GM23338 (cell line): ENCODE data around the gene MYL5. TPM values are rescaled to one million over a fixed set of nuclear protein-coding genes. Genes with fewer than 3 reads are reported as not detected.

Experiments used
- ATAC-seq: fragments of 200-7000 bp; cut with Tn5 transposase; 3 replicates; pipeline ENCODE4 v1.9.1; 2020
- DNase-seq: peaks from one replicate; pipeline ENCODE4 v3.0.0-alpha.2; 2015; ENCODE audit warnings: low spot score
- H2AFZ ChIP-seq: fragments of 200-600 bp; sonication (generic); 2 replicates; pipeline ENCODE4 v1.8.0; 2016; ENCODE audit warnings: antibody characterized with exemption, mild to moderate bottlenecking, moderate library complexity
- H3F3A ChIP-seq: fragments of 200-600 bp; sonication (generic); replicated peaks from 2 replicates; pipeline ENCODE4 v1.8.0; 2017; ENCODE audit warnings: antibody characterized with exemption, mixed run types, low read depth
- H3K27ac ChIP-seq: fragments of 200-600 bp; sonication (generic); 2 replicates; pipeline ENCODE4 v1.6.1; 2016; ENCODE audit warnings: low read depth
- H3K27me3 ChIP-seq: fragments of 200-600 bp; sonication (generic); 2 replicates; pipeline ENCODE4 v1.8.0; 2016; ENCODE audit warnings: mild to moderate bottlenecking, mixed run types, moderate library complexity; ENCODE audit not compliant: insufficient read depth
- H3K36me3 ChIP-seq: fragments of 200-600 bp; sonication (generic); 2 replicates; pipeline ENCODE4 v1.8.0; 2016; ENCODE audit warnings: mild to moderate bottlenecking; ENCODE audit not compliant: insufficient read depth
- H3K4me1 ChIP-seq: fragments of 200-600 bp; sonication (generic); 2 replicates; pipeline ENCODE4 v1.8.0; 2016; ENCODE audit warnings: mild to moderate bottlenecking, moderate library complexity; ENCODE audit not compliant: insufficient read depth
- H3K4me2 ChIP-seq: fragments of 200-600 bp; sonication (generic); 2 replicates; pipeline ENCODE4 v1.7.1; 2017; ENCODE audit warnings: mixed run types
- H3K4me3 ChIP-seq: fragments of 200-600 bp; sonication (generic); 2 replicates; pipeline ENCODE4 v1.6.1; 2016; ENCODE audit warnings: mixed run types
- H3K79me2 ChIP-seq: fragments of 200-600 bp; sonication (generic); replicated peaks from 2 replicates; pipeline ENCODE4 v1.8.0; 2017; ENCODE audit warnings: mild to moderate bottlenecking; ENCODE audit not compliant: insufficient read depth
- H3K9me2 ChIP-seq: fragments of 200-600 bp; sonication (generic); 2 replicates; pipeline ENCODE4 v1.8.0; 2017; ENCODE audit not compliant: insufficient read depth
- H4K20me1 ChIP-seq: fragments of 200-600 bp; sonication (generic); replicated peaks from 2 replicates; pipeline ENCODE4 v1.8.0; 2017; ENCODE audit warnings: mild to moderate bottlenecking; ENCODE audit not compliant: insufficient read depth
- H3K27ac Mint-ChIP-seq: 2 replicates; pipeline ENCODE4 v1.8.0; 2020; ENCODE audit warnings: inconsistent platforms, mild to moderate bottlenecking, moderate library complexity, mixed read lengths
- H3K27me3 Mint-ChIP-seq: 3 replicates; pipeline ENCODE4 v1.8.0; 2022; ENCODE audit warnings: low read depth, mild to moderate bottlenecking, moderate library complexity, mixed read lengths, inconsistent platforms; ENCODE audit not compliant: insufficient read depth, poor library complexity
- H3K36me3 Mint-ChIP-seq: 3 replicates; pipeline ENCODE4 v1.8.0; 2021; ENCODE audit warnings: low read depth, mild to moderate bottlenecking, inconsistent platforms, moderate library complexity, mixed read lengths
- H3K4me1 Mint-ChIP-seq: 3 replicates; pipeline ENCODE4 v1.8.0; 2020; ENCODE audit warnings: mild to moderate bottlenecking, inconsistent platforms, mixed read lengths
- H3K4me3 Mint-ChIP-seq: 3 replicates; pipeline ENCODE4 v1.8.0; 2021; ENCODE audit warnings: moderate library complexity, mild to moderate bottlenecking, inconsistent platforms, mixed read lengths
- H3K9me3 Mint-ChIP-seq: 3 replicates; pipeline ENCODE4 v1.8.0; 2020; ENCODE audit warnings: moderate library complexity, mild to moderate bottlenecking, inconsistent platforms, mixed read lengths
- CREB1 ChIP-seq: fragments of 250-450 bp; sonication (Bioruptor Pico); IDR thresholded peaks from 2 replicates; pipeline ENCODE4 v1.5.0; 2020; ENCODE audit warnings: low read depth, mild to moderate bottlenecking, moderate library complexity
- EZH2 ChIP-seq: fragments of 200-600 bp; sonication (generic); IDR thresholded peaks from one replicate; pipeline ENCODE4 v1.8.0; 2017; ENCODE audit warnings: antibody characterized with exemption, mild to moderate bottlenecking, low read depth; ENCODE audit not compliant: unreplicated experiment
- EZH2phosphoT487 ChIP-seq: fragments of 200-600 bp; sonication (generic); IDR thresholded peaks from one replicate; pipeline ENCODE4 v1.8.1; 2018; ENCODE audit warnings: antibody characterized with exemption; ENCODE audit not compliant: unreplicated experiment
- JUNB ChIP-seq: IDR thresholded peaks from one replicate; pipeline ENCODE4 v1.6.1; 2016; ENCODE audit warnings: antibody characterized with exemption; ENCODE audit not compliant: unreplicated experiment
- NANOG ChIP-seq: IDR thresholded peaks from 2 replicates; pipeline ENCODE4 v1.6.1; 2016; ENCODE audit warnings: antibody characterized with exemption, borderline replicate concordance
- POLR2AphosphoS5 ChIP-seq: IDR thresholded peaks from 2 replicates; pipeline ENCODE4 v1.6.1; 2016; ENCODE audit warnings: antibody characterized with exemption, low read depth
- STAT1 ChIP-seq: IDR thresholded peaks from one replicate; pipeline ENCODE4 v1.6.1; 2016; ENCODE audit warnings: antibody characterized with exemption; ENCODE audit not compliant: unreplicated experiment
- ZNF114 ChIP-seq: fragments of 250-450 bp; sonication (Bioruptor Pico); IDR thresholded peaks from 2 replicates; pipeline ENCODE4 v1.5.0; 2020; ENCODE audit warnings: mild to moderate bottlenecking, moderate library complexity
- ZNF331 ChIP-seq: fragments of 250-450 bp; sonication (Bioruptor Pico); IDR thresholded peaks from 2 replicates; pipeline ENCODE4 v1.5.0; 2020; ENCODE audit warnings: low read depth, mild to moderate bottlenecking, moderate library complexity
- polyA plus RNA-seq: library from polyadenylated mRNA; unstranded; fragments of >200 nt; fragmentation: Nextera tagmentation; extraction: Ambion mirVana; gene quantifications from 2 replicates; pipeline ENCODE4 v1.2.1, GENCODE V29; 2016
- total RNA-seq: library from RNA; depleted of rRNA; stranded (reverse); fragments of >200 nt; shearing (Covaris generic); gene quantifications from 2 replicates; pipeline ENCODE4 v1.2.3, GENCODE V29; 2014
- TF ChIP-seq, protein P1 (sequence below): fragments of 250-450 bp; sonication (Bioruptor Pico); IDR thresholded peaks from 2 replicates; pipeline ENCODE4 v1.5.0; 2020; ENCODE audit warnings: mild to moderate bottlenecking, moderate library complexity
- TF ChIP-seq, protein P2 (sequence below): IDR thresholded peaks from one replicate; pipeline ENCODE4 v1.6.1; 2018; ENCODE audit warnings: antibody characterized with exemption; ENCODE audit not compliant: unreplicated experiment
- TF ChIP-seq, protein P3 (sequence below), 2 experiments: fragments of 200-600 bp in 1 of 2; sonication (generic) in 1 of 2; conservative IDR thresholded peaks; 2 replicates each; pipeline versions ENCODE4 v1.5.1 to v1.6.1; 2016 to 2017; ENCODE audit warnings: antibody characterized with exemption in 2 of 2, low read depth in 2 of 2, mild to moderate bottlenecking in 2 of 2, moderate library complexity in 1 of 2
- TF ChIP-seq, protein P4 (sequence below): IDR thresholded peaks from 2 replicates; pipeline ENCODE4 v1.6.1; 2016; ENCODE audit warnings: antibody characterized with exemption

Gene MYL5
- total and polyA plus RNA-seq, 2 experiments from 2014 or later, result 3.0 to 4.4 TPM

DNA sequence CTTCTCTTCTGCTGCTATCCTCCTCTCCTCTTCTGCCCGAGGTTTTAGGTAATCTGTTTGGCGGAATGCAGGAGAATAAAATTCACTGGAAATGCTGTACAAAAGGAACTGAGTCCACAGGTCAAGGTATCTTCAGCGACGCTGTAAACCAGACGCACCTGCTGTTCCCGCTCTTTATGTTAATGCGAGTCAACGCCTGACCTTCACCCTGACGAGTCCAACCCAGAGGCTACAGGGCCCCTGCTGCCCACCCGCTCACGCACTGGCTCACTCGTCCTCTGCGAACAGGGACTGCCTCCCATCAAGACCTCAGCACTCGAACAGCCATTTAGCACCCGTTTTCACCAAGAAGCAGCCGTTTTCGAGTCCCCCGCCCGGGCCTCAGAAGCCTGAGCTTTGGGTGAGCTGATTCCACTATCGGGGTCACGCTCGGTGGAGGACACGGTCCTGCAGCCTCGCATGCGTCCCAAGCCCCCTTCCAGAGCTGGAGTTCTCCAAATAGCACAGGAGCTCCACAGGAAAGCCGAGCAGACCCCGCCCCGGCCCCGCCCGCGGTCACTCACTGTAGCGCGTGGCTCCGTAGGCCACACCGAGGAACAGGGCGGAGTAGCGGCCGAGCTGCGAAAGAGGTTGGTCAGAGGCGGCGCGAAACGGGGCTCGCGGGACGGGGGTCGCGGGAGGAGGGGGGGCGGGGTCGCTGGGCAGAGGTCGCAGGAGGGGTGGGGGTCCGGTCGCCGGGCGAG is 822 bp upstream of the MYL5 start:
- H3F3A ChIP-seq, result peaks cover 13% of the 10 kb centered on the region
- peaks cover 3% of the 10 kb centered on the region; the same call in 1 of the 3 replicates for H3K9me3 Mint-ChIP-seq

More for the DNA sequence above, 822 bp upstream of the MYL5 start:
- Histone ChIP-seq H3K4me3 (peak overlapping the region; percentile 96), H3K36me3 (peaks cover 20% of the 10 kb centered on the region), H4K20me1 (no peaks in the 10 kb centered on the region; the same call in 1 of the 2 replicates), H3K79me2 (peaks cover 12% of the 10 kb centered on the region), H3K4me1 (peaks cover 6% of the 10 kb centered on the region), H2AFZ (no peak overlapping the region), H3K27me3 (no peaks in the 10 kb centered on the region), H3K9me2 (no peaks in the 10 kb centered on the region), H3K27ac (peak overlapping the region; percentile 81), H3K4me2 (peak overlapping the region; percentile 94)
- Mint-ChIP-seq H3K36me3 (peaks cover 33% of the 10 kb centered on the region), H3K4me1 (peaks cover 6% of the 10 kb centered on the region), H3K27me3 (peaks cover 19% of the 10 kb centered on the region), H3K4me3 (peak overlapping the region; percentile 93), H3K27ac (peak overlapping the region; percentile 97)
- ATAC-seq, result peak; percentile 7
- TF ChIP-seq, protein P1, sequence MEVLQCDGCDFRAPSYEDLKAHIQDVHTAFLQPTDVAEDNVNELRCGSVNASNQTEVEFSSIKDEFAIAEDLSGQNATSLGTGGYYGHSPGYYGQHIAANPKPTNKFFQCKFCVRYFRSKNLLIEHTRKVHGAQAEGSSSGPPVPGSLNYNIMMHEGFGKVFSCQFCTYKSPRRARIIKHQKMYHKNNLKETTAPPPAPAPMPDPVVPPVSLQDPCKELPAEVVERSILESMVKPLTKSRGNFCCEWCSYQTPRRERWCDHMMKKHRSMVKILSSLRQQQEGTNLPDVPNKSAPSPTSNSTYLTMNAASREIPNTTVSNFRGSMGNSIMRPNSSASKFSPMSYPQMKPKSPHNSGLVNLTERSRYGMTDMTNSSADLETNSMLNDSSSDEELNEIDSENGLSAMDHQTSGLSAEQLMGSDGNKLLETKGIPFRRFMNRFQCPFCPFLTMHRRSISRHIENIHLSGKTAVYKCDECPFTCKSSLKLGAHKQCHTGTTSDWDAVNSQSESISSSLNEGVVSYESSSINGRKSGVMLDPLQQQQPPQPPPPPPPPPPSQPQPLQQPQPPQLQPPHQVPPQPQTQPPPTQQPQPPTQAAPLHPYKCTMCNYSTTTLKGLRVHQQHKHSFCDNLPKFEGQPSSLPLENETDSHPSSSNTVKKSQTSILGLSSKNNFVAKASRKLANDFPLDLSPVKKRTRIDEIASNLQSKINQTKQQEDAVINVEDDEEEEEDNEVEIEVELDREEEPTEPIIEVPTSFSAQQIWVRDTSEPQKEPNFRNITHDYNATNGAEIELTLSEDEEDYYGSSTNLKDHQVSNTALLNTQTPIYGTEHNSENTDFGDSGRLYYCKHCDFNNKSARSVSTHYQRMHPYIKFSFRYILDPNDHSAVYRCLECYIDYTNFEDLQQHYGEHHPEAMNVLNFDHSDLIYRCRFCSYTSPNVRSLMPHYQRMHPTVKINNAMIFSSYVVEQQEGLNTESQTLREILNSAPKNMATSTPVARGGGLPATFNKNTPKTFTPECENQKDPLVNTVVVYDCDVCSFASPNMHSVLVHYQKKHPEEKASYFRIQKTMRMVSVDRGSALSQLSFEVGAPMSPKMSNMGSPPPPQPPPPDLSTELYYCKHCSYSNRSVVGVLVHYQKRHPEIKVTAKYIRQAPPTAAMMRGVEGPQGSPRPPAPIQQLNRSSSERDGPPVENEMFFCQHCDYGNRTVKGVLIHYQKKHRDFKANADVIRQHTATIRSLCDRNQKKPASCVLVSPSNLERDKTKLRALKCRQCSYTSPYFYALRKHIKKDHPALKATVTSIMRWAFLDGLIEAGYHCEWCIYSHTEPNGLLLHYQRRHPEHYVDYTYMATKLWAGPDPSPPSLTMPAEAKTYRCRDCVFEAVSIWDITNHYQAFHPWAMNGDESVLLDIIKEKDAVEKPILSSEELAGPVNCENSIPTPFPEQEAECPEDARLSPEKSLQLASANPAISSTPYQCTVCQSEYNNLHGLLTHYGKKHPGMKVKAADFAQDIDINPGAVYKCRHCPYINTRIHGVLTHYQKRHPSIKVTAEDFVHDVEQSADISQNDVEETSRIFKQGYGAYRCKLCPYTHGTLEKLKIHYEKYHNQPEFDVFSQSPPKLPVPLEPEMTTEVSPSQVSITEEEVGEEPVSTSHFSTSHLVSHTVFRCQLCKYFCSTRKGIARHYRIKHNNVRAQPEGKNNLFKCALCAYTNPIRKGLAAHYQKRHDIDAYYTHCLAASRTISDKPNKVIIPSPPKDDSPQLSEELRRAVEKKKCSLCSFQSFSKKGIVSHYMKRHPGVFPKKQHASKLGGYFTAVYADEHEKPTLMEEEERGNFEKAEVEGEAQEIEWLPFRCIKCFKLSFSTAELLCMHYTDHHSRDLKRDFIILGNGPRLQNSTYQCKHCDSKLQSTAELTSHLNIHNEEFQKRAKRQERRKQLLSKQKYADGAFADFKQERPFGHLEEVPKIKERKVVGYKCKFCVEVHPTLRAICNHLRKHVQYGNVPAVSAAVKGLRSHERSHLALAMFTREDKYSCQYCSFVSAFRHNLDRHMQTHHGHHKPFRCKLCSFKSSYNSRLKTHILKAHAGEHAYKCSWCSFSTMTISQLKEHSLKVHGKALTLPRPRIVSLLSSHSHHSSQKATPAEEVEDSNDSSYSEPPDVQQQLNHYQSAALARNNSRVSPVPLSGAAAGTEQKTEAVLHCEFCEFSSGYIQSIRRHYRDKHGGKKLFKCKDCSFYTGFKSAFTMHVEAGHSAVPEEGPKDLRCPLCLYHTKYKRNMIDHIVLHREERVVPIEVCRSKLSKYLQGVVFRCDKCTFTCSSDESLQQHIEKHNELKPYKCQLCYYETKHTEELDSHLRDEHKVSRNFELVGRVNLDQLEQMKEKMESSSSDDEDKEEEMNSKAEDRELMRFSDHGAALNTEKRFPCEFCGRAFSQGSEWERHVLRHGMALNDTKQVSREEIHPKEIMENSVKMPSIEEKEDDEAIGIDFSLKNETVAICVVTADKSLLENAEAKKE, result no peak
- TF ChIP-seq NANOG (no peak), EZH2 (no peak), CREB1 (CRISPR knock-in tag) (no peak), EZH2phosphoT487 (no peak), ZNF114 (CRISPR knock-in tag) (no peak), JUNB (no peak), POLR2AphosphoS5 (no peak), ZNF331 (CRISPR knock-in tag) (no peak), STAT1 (no peak)
- TF ChIP-seq, protein P2, sequence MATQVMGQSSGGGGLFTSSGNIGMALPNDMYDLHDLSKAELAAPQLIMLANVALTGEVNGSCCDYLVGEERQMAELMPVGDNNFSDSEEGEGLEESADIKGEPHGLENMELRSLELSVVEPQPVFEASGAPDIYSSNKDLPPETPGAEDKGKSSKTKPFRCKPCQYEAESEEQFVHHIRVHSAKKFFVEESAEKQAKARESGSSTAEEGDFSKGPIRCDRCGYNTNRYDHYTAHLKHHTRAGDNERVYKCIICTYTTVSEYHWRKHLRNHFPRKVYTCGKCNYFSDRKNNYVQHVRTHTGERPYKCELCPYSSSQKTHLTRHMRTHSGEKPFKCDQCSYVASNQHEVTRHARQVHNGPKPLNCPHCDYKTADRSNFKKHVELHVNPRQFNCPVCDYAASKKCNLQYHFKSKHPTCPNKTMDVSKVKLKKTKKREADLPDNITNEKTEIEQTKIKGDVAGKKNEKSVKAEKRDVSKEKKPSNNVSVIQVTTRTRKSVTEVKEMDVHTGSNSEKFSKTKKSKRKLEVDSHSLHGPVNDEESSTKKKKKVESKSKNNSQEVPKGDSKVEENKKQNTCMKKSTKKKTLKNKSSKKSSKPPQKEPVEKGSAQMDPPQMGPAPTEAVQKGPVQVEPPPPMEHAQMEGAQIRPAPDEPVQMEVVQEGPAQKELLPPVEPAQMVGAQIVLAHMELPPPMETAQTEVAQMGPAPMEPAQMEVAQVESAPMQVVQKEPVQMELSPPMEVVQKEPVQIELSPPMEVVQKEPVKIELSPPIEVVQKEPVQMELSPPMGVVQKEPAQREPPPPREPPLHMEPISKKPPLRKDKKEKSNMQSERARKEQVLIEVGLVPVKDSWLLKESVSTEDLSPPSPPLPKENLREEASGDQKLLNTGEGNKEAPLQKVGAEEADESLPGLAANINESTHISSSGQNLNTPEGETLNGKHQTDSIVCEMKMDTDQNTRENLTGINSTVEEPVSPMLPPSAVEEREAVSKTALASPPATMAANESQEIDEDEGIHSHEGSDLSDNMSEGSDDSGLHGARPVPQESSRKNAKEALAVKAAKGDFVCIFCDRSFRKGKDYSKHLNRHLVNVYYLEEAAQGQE, result no peak
- TF ChIP-seq, protein P3, sequence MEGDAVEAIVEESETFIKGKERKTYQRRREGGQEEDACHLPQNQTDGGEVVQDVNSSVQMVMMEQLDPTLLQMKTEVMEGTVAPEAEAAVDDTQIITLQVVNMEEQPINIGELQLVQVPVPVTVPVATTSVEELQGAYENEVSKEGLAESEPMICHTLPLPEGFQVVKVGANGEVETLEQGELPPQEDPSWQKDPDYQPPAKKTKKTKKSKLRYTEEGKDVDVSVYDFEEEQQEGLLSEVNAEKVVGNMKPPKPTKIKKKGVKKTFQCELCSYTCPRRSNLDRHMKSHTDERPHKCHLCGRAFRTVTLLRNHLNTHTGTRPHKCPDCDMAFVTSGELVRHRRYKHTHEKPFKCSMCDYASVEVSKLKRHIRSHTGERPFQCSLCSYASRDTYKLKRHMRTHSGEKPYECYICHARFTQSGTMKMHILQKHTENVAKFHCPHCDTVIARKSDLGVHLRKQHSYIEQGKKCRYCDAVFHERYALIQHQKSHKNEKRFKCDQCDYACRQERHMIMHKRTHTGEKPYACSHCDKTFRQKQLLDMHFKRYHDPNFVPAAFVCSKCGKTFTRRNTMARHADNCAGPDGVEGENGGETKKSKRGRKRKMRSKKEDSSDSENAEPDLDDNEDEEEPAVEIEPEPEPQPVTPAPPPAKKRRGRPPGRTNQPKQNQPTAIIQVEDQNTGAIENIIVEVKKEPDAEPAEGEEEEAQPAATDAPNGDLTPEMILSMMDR (conservative IDR thresholded peaks at IDR 0.05; ENCODE audit: low read depth in 2 of 2), result no peak
- TF ChIP-seq, protein P4, sequence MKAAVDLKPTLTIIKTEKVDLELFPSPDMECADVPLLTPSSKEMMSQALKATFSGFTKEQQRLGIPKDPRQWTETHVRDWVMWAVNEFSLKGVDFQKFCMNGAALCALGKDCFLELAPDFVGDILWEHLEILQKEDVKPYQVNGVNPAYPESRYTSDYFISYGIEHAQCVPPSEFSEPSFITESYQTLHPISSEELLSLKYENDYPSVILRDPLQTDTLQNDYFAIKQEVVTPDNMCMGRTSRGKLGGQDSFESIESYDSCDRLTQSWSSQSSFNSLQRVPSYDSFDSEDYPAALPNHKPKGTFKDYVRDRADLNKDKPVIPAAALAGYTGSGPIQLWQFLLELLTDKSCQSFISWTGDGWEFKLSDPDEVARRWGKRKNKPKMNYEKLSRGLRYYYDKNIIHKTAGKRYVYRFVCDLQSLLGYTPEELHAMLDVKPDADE, result no peak
- DNase-seq, result peak; percentile 44
